Subcutaneous adipose tissue (tissue), 4 donors: ENCODE data around the gene MORN2. TPM values are rescaled to one million over a fixed set of nuclear protein-coding genes. Genes with fewer than 3 reads are reported as not detected.

ENCODE experiments used
- CTCF ChIP-seq: fragments of 450-650 bp; IDR thresholded peaks from one replicate; pipeline ENCODE4 v1.5.1; 2016; ENCODE audit warnings: low read depth, mild to moderate bottlenecking, control low read depth, antibody characterized with exemption, moderate library complexity
- total RNA-seq, 4 donors: library from RNA; depleted of rRNA; stranded (reverse); fragments of >200 nt; gene quantifications; one replicate each; pipeline ENCODE4 v1.1.0, GENCODE V29; 2016

MORN2 gene
- total RNA-seq, 4 donors from 2014 or later: 7.5 to 17.8 (median 10.3) TPM

DNA sequence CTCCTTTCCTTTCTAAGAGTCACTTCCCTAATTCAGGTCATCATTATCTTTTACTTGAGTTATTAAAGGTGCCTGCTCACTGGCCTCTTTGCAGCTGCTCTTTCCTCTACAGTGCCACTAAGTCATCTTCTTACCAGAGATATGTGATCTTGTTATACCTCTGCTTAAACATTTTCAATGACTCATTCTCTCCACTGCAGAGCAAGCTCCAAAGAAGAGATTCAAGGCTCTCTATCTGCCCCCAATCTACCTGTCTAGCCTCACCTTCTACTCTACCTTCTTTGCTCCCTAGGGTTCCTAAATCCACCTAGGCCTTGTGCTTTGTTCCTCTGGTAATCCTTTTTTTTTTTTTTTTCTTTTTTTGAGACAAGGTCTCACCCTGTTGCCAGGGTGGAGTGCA, 17.0 kb downstream of the MORN2 start:
- TF ChIP-seq CTCF: no peak

GRCh38 chr2:38898256-38898655, 22.5 kb downstream of the MORN2 start:
- TF ChIP-seq CTCF: no peak

DNA sequence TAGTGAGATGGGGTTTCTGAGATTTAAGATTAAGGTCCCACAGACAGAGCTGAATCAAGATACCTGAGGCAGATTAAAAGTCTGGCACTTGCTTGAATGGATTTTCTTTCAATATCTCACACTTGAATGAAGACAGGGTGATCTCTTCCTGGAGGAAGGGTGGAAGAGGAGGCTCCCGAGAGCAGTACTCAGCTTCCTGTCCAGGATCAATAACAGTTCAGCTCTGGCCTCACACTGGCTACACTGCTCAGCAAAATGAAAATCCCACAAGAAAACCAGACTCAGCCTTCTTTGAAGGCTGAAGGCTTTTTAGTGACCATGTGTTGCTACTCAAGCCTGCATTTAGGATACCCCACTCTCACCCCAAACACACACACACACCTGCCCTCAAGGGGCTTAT, 24.9 kb downstream of the MORN2 start:
- no peak for TF ChIP-seq CTCF

DNA sequence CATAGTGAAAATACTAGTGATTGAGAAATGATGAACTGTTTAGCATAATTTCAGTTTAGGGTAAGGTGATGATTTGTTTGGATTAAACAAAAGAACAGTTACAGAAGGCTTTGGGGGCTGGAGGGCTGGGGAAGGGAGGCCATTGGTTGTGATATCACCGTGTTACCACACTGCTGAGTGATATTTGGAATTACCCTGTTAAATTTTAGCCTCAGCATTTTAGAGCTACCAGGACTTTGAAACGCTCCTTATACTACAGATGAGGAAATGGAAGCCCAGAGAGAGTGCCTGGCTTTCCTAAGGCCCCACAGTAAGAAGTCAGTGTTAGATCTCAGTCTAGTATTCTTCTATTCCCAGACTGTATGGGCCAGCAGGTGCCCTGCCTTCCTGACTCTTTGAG, 29.5 kb downstream of the MORN2 start:
- no peak for TF ChIP-seq CTCF

GRCh38 chr2:38907242-38907641, 31.5 kb downstream of the MORN2 start:
- no peak for TF ChIP-seq CTCF

DNA sequence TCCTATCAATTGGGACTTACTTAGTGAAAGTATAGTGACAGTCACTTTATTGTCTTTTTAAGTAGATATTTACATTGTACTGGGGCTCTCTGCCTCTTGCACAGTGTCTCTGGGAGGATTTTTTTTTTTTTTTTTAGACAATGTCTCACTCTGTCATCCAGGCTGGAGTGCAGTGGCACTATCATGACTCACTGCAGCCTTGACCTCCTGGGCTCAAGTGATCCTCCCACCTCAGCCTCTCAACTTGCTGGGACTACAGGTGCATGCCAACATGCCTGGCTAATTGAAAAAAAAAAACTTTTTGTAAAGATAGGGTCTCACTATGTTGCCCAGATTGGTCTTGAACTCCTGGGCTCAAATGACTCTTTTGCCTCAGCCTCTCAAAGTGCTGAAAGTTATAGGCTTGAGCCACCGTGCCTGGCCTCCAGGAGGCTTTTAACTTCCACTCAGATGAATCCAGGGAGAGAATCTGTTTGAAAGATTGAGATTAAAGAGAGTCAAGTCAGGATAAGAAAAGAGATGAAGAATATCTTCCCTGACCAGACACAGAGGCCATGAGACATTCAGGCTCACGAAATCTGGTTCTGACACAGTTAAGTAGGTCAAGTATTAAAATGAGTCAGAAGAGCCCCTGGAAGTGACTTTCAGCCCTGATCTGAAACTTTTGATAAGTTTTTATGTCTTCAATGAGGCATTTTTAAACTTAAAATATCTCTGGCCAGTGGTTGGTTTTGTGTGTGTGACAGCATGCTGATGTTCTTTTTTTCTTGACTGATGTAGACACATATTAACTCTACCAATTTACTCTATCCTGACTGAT, 32.2 kb downstream of the MORN2 start:
- TF ChIP-seq CTCF: no peak

- no peak for TF ChIP-seq CTCF
These were observed 34.1 kb downstream of the MORN2 start for GRCh38 chr2:38909872-38910271.
